B cell (primary cell): Measurements from ENCODE around the gene DQX1. TPM values are rescaled to one million over a fixed set of nuclear protein-coding genes. Genes with fewer than 3 reads are reported as not detected.

Source experiments
- ATAC-seq: fragments of 200-7000 bp; cut with Tn5 transposase; one replicate; pipeline ENCODE4 v1.10.0; 2021; ENCODE audit warnings: low read depth, mild to moderate bottlenecking, moderate number of reproducible peaks, moderate library complexity
- CTCF ChIA-PET: fragments of 350-600 bp; sonication (Branson Sonifier 250); formaldehyde crosslinking; loops from one replicate; lab custom pipeline; 2021; ENCODE audit warnings: antibody characterized with exemption, inconsistent platforms; lab: Charles Lee
- POLR2A ChIA-PET: fragments of 350-600 bp; sonication (Branson Sonifier 250); formaldehyde crosslinking; loops from one replicate; lab custom pipeline; 2021; ENCODE audit warnings: antibody characterized with exemption; lab: Charles Lee
- DNase-seq: peaks from one replicate; pipeline ENCODE4 v3.0.0; 2013
- H2AFZ ChIP-seq: 2 replicates; pipeline ENCODE4 v1.6.1; 2012; ENCODE audit warnings: mild to moderate bottlenecking, low read depth, low read length; ENCODE audit not compliant: insufficient read depth, poor library complexity, severe bottlenecking
- H3K27ac ChIP-seq, 2 donors: 1 replicate in 1 of 2; 2 replicates in 1 of 2; pipeline ENCODE4 v1.5.1; 2012 to 2013; ENCODE audit warnings: low read length in 2 of 2, mild to moderate bottlenecking in 2 of 2, moderate library complexity in 1 of 2
- H3K27me3 ChIP-seq, 4 experiments: fragments of 200-600 bp in 1 of 4; sonication (generic) in 1 of 4; replicated peaks in 1 of 4; 1 replicate in 2 of 4; 2 replicates in 2 of 4; pipeline versions ENCODE4 v1.6.1 to v1.7.0; 2013 to 2016; ENCODE audit warnings: low read length in 3 of 4, mild to moderate bottlenecking in 2 of 4, mixed read lengths in 1 of 4, moderate library complexity in 1 of 4; ENCODE audit not compliant: insufficient read depth in 4 of 4, control insufficient read depth in 3 of 4; ENCODE audit errors: control extremely low read depth in 1 of 4
- H3K36me3 ChIP-seq, 2 experiments: replicated peaks in 1 of 2; 1 replicate in 1 of 2; 2 replicates in 1 of 2; pipeline versions ENCODE4 v1.6.1 to v1.7.1; 2013; ENCODE audit warnings: low read length in 1 of 2; ENCODE audit not compliant: insufficient read depth in 2 of 2, control insufficient read depth in 1 of 2; ENCODE audit errors: control extremely low read depth in 1 of 2, extremely low read depth in 1 of 2
- H3K4me1 ChIP-seq, 2 donors: fragments of 200-600 bp in 1 of 2; sonication (generic) in 1 of 2; 1 replicate in 1 of 2; 2 replicates in 1 of 2; pipeline versions ENCODE4 v1.5.1 to v1.6.1; 2013 to 2017; ENCODE audit warnings: low read length in 2 of 2; ENCODE audit not compliant: control insufficient read depth in 2 of 2, insufficient read depth in 2 of 2
- H3K4me2 ChIP-seq: replicated peaks from 2 replicates; pipeline ENCODE3; 2012; ENCODE audit warnings: mild to moderate bottlenecking, low read depth, low read length; ENCODE audit not compliant: poor library complexity, severe bottlenecking
- H3K4me3 ChIP-seq, 5 experiments: fragments of 200-600 bp in 1 of 5; sonication (generic) in 1 of 5; 1 replicate in 3 of 5; 2 replicates in 2 of 5; pipeline versions ENCODE4 v1.5.1 to v1.7.0; 2011 to 2016; ENCODE audit warnings: low read length in 4 of 5, mild to moderate bottlenecking in 4 of 5, low read depth in 2 of 5, control low read depth in 1 of 5, moderate library complexity in 1 of 5; ENCODE audit not compliant: insufficient read depth in 1 of 5; ENCODE audit errors: control extremely low read depth in 1 of 5, extremely low read depth in 1 of 5
- H3K79me2 ChIP-seq: fragments of 200-600 bp; sonication (generic); one replicate; pipeline ENCODE4 v1.6.0; 2016; ENCODE audit warnings: low read length; ENCODE audit not compliant: control insufficient read depth, insufficient read depth
- H3K9ac ChIP-seq: fragments of 200-600 bp; sonication (generic); 2 replicates; pipeline ENCODE4 v1.6.1; 2017; ENCODE audit warnings: mild to moderate bottlenecking, low read length, moderate library complexity
- H3K9me3 ChIP-seq, 3 donors: one replicate each; pipeline versions ENCODE4 v1.6.1 to v1.7.1; 2013; ENCODE audit warnings: low read length in 2 of 3; ENCODE audit not compliant: control insufficient read depth in 2 of 3, insufficient read depth in 1 of 3; ENCODE audit errors: control extremely low read depth in 1 of 3
- H4K20me1 ChIP-seq: 2 replicates; pipeline ENCODE4 v1.6.0; 2012; ENCODE audit warnings: mild to moderate bottlenecking, low read length; ENCODE audit not compliant: insufficient read depth, control insufficient read depth, poor library complexity, severe bottlenecking
- H3K27ac Mint-ChIP-seq: one replicate; pipeline ENCODE4 v1.8.0; 2021; ENCODE audit warnings: mixed read lengths
- H3K27me3 Mint-ChIP-seq: one replicate; pipeline ENCODE4 v1.8.0; 2021; ENCODE audit warnings: mixed read lengths
- H3K4me1 Mint-ChIP-seq: one replicate; pipeline ENCODE4 v1.8.0; 2021; ENCODE audit warnings: mixed read lengths
- H3K4me3 Mint-ChIP-seq: one replicate; pipeline ENCODE4 v1.8.0; 2021; ENCODE audit warnings: mixed read lengths
- H3K9me3 Mint-ChIP-seq: one replicate; pipeline ENCODE4 v1.8.0; 2022; ENCODE audit warnings: mixed read lengths; ENCODE audit not compliant: insufficient read depth
- EZH2 ChIP-seq: IDR thresholded peaks from 2 replicates; pipeline ENCODE4 v1.6.1; 2012; ENCODE audit warnings: borderline replicate concordance, low read depth, mild to moderate bottlenecking, moderate library complexity, low read length; ENCODE audit not compliant: insufficient read depth, poor library complexity, severe bottlenecking
- WGBS: methylation state at CpG from one replicate; pipeline ENCODE4 v1.1.5; 2013; ENCODE audit warnings: missing lambda C conversion rate; ENCODE audit not compliant: insufficient coverage; 5-methylcytosine and 5-hydroxymethylcytosine counted together
- intact Hi-C: fragments of 100-400 bp; cut with micrococcal nuclease; formaldehyde crosslinking; loops from one replicate; pipeline ENCODE4 v1.10.0; 2022
- polyA plus RNA-seq: library from polyadenylated mRNA; depleted of rRNA; stranded (reverse); fragments of >200 nt; gene quantifications from 2 replicates; pipeline ENCODE4 v1.2.3, GENCODE V29; 2012
- total RNA-seq, 2 donors: library from RNA; stranded (reverse); fragments of 120-200 nt in 1 of 2; gene quantifications; 1 replicate in 1 of 2; 2 replicates in 1 of 2; pipeline versions ENCODE4 v1.2.3 to v1.2.4, GENCODE V29; 2013 to 2022
- TF ChIP-seq, protein P1 (sequence below): fragments of 200-600 bp; IDR thresholded peaks from one replicate; pipeline ENCODE4 v1.8.0; 2022; ENCODE audit warnings: antibody characterized with exemption, mild to moderate bottlenecking

DQX1 gene
- total and polyA plus RNA-seq, 2 donors (not counting 1 experiment from before 2014, with no cell fraction given), result 0.46 to 0.57 TPM

DNA sequence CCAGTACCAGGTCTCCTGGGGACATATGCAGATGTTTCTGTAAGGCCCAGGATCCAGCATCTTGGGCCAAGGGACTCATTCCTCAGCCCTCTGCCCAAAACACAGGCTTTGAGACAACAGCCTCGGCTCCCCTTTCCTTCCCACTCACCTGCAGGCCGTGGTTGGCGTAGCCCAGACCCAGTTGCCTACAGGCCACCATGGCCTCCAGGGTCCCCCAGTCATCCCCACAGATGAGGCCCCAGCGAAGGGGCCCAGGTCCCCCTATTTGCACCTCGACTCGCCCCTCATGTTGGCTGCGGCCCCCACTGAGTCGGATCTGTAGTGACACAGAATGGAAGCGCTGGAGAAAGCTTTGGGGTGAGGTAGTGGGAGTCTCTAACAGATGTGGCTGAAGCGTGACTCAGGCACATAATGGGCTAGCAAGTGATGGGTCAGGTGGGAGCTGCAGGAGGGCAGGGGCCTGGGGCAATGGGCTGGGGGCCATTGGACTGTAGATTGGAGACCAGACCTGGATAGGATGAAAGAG, 9.5 kb upstream of the DQX1 start:
- no peak overlapping the region for H3K4me3 Mint-ChIP-seq
- H3K79me2 ChIP-seq, result peaks cover 16% of the 10 kb centered on the region
- H3K4me1 Mint-ChIP-seq, result peaks cover 44% of the 10 kb centered on the region

DNA sequence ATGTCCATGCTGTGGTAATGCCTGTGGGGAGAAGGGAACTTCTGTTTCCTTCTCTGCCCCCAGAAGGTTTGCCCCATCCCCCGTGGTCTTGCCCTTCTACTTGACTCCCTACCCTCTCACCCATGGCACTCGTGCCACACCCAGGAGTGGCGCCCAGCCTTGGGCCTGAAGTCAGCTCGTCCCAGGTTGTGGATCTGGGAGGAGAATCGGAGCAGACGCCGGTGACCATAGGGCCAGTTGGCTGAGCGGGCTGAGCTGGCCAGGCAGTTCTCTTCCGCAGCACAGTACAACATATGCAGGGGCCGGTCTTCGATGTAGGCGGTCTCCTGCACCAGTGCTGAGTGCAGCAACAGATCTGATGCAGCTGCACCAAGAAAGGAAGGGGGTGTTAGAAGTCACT, 8.4 kb upstream of the DQX1 start:
- POLR2A ChIA-PET, result no interaction called here
- 97% methylated on average over 11 of the region's 12 CpGs for WGBS
- intact Hi-C loops, result loop anchor here (5.0 kb wide), 1 partner anchor 37 kb away; the partner anchor contains the start of gene LBX2

More for the DNA sequence above, 9.5 kb upstream of the DQX1 start:
- 92% methylated on average over 10 of the region's 10 CpGs for WGBS
- H2AFZ ChIP-seq, result no peak overlapping the region
- no peak overlapping the region for H3K4me2 ChIP-seq
- no peak overlapping the region for H3K27ac ChIP-seq
- ATAC-seq (no peak), DNase-seq (no peak)
- H3K36me3 ChIP-seq, result peaks cover 0 to 20% of the 10 kb centered on the region in 2 experiments
- H3K27me3 ChIP-seq, result no peaks in the 10 kb centered on the region
- ChIA-PET POLR2A (interaction anchor here (1.0 kb wide), 1 partner anchor 19 kb away, joined by 3 read pairs; no protein-coding TSS in a partner anchor), CTCF (interaction anchor here (0.8 kb wide), 1 partner anchor 10 kb away, joined by 3 read pairs; no protein-coding TSS in a partner anchor)
- H3K4me1 ChIP-seq, result peaks cover 33 to 48% of the 10 kb centered on the region in 2 donors
- no peaks in the 10 kb centered on the region for H3K9me3 ChIP-seq
- H3K27me3 Mint-ChIP-seq, result no peaks in the 10 kb centered on the region
- no peaks in the 10 kb centered on the region for H4K20me1 ChIP-seq
- TF ChIP-seq, protein P1, sequence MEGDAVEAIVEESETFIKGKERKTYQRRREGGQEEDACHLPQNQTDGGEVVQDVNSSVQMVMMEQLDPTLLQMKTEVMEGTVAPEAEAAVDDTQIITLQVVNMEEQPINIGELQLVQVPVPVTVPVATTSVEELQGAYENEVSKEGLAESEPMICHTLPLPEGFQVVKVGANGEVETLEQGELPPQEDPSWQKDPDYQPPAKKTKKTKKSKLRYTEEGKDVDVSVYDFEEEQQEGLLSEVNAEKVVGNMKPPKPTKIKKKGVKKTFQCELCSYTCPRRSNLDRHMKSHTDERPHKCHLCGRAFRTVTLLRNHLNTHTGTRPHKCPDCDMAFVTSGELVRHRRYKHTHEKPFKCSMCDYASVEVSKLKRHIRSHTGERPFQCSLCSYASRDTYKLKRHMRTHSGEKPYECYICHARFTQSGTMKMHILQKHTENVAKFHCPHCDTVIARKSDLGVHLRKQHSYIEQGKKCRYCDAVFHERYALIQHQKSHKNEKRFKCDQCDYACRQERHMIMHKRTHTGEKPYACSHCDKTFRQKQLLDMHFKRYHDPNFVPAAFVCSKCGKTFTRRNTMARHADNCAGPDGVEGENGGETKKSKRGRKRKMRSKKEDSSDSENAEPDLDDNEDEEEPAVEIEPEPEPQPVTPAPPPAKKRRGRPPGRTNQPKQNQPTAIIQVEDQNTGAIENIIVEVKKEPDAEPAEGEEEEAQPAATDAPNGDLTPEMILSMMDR, result no peak
- TF ChIP-seq EZH2, result no peak
- intact Hi-C loops, result no loop called here
- no peaks in the 10 kb centered on the region for H3K9me3 Mint-ChIP-seq
- no peak overlapping the region for H3K9ac ChIP-seq
- peak overlapping the region; percentile 10 for H3K27ac Mint-ChIP-seq
- no peak overlapping the region for H3K4me3 ChIP-seq

More for the DNA sequence above, 8.4 kb upstream of the DQX1 start:
- Histone ChIP-seq H4K20me1 (no peaks in the 10 kb centered on the region), H3K9me3 (no peaks in the 10 kb centered on the region), H3K4me1 (peaks cover 30 to 39% of the 10 kb centered on the region in 2 donors), H3K4me2 (no peak overlapping the region), H3K36me3 (peaks cover 0 to 20% of the 10 kb centered on the region in 2 experiments), H3K79me2 (peaks cover 22% of the 10 kb centered on the region), H3K9ac (no peak overlapping the region), H3K4me3 (no peak overlapping the region), H3K27me3 (no peaks in the 10 kb centered on the region), H2AFZ (no peak overlapping the region), H3K27ac (no peak overlapping the region)
- DNase-seq (no peak), ATAC-seq (no peak)
- H3K4me3 Mint-ChIP-seq, result no peak overlapping the region
- H3K27ac Mint-ChIP-seq, result no peak overlapping the region
- H3K27me3 Mint-ChIP-seq, result no peaks in the 10 kb centered on the region
- TF ChIP-seq, protein P1, result no peak
- TF ChIP-seq EZH2, result no peak
- H3K4me1 Mint-ChIP-seq, result peaks cover 41% of the 10 kb centered on the region
- H3K9me3 Mint-ChIP-seq, result no peaks in the 10 kb centered on the region
- CTCF ChIA-PET, result interaction anchor here (1.2 to 9.6 kb wide), 3 partner anchors 11 to 53 kb away, joined by 3 to 71 read pairs (median 6); partner anchors contain the start of genes CCDC142 and TTC31
